H9 (cell line): ENCODE data around the gene KIF1A. TPM values are rescaled to one million over a fixed set of nuclear protein-coding genes. Genes with fewer than 3 reads are reported as not detected.

Source experiments
- DNase-seq: peaks from one replicate; pipeline ENCODE4 v3.0.0-alpha.2; 2017
- H2AFZ ChIP-seq: one replicate; pipeline ENCODE4 v1.6.1; 2013; ENCODE audit warnings: mild to moderate bottlenecking, low read length, control low read depth, moderate library complexity
- H2AK5ac ChIP-seq: 2 replicates; pipeline ENCODE4 v1.6.1; 2013; ENCODE audit warnings: low read length, control low read depth, mixed read lengths; ENCODE audit not compliant: insufficient read length
- H2BK120ac ChIP-seq: one replicate; pipeline ENCODE4 v1.6.1; 2013; ENCODE audit warnings: low read depth, mild to moderate bottlenecking, low read length, control low read depth, inconsistent platforms; ENCODE audit not compliant: poor library complexity, severe bottlenecking
- H2BK12ac ChIP-seq: 2 replicates; pipeline ENCODE4 v1.6.1; 2013; ENCODE audit warnings: low read length, control low read depth, mixed read lengths, low read depth; ENCODE audit not compliant: insufficient read length
- H2BK15ac ChIP-seq: 2 replicates; pipeline ENCODE4 v1.6.1; 2013; ENCODE audit warnings: low read depth, low read length, control low read depth
- H2BK20ac ChIP-seq: one replicate; pipeline ENCODE4 v1.6.1; 2013; ENCODE audit warnings: low read depth, mild to moderate bottlenecking, low read length, control low read depth, inconsistent platforms; ENCODE audit not compliant: poor library complexity, severe bottlenecking
- H2BK5ac ChIP-seq: 2 replicates; pipeline ENCODE4 v1.6.1; 2013; ENCODE audit warnings: low read length, control low read depth, mixed read lengths; ENCODE audit not compliant: insufficient read length
- H3K14ac ChIP-seq: 2 replicates; pipeline ENCODE4 v1.6.1; 2013; ENCODE audit warnings: low read length, control low read depth; ENCODE audit not compliant: insufficient read depth
- H3K18ac ChIP-seq: 2 replicates; pipeline ENCODE4 v1.6.1; 2013; ENCODE audit warnings: low read depth, mild to moderate bottlenecking, mixed read lengths, low read length, control low read depth; ENCODE audit not compliant: insufficient read length
- H3K23ac ChIP-seq: 2 replicates; pipeline ENCODE4 v1.6.1; 2013; ENCODE audit warnings: low read length, control low read depth, mixed read lengths, low read depth; ENCODE audit not compliant: insufficient read length
- H3K23me2 ChIP-seq: 2 replicates; pipeline ENCODE4 v1.6.1; 2013; ENCODE audit warnings: low read depth, mild to moderate bottlenecking, mixed read lengths, low read length, control low read depth; ENCODE audit not compliant: insufficient read length, poor library complexity, severe bottlenecking
- H3K27ac ChIP-seq: 2 replicates; pipeline ENCODE4 v1.5.1; 2013; ENCODE audit warnings: low read length, control low read depth, mixed read lengths, low read depth; ENCODE audit not compliant: insufficient read length
- H3K27me3 ChIP-seq: 2 replicates; pipeline ENCODE4 v1.6.1; 2013; ENCODE audit warnings: low read length, control low read depth, inconsistent platforms; ENCODE audit not compliant: insufficient read depth
- H3K4ac ChIP-seq: 2 replicates; pipeline ENCODE4 v1.6.1; 2013; ENCODE audit warnings: low read depth, mild to moderate bottlenecking, control low read depth, inconsistent platforms, low read length, moderate library complexity
- H3K4me1 ChIP-seq: 2 replicates; pipeline ENCODE4 v1.6.1; 2013; ENCODE audit warnings: low read length, control low read depth, inconsistent platforms; ENCODE audit not compliant: insufficient read depth
- H3K4me2 ChIP-seq: 2 replicates; pipeline ENCODE4 v1.6.1; 2013; ENCODE audit warnings: low read length, control low read depth, mixed read lengths; ENCODE audit not compliant: insufficient read length, insufficient read depth
- H3K56ac ChIP-seq: 2 replicates; pipeline ENCODE4 v1.6.1; 2013; ENCODE audit warnings: low read depth, mild to moderate bottlenecking, mixed read lengths, low read length, control low read depth; ENCODE audit not compliant: insufficient read length
- H3K79me1 ChIP-seq: 2 replicates; pipeline ENCODE4 v1.6.1; 2013; ENCODE audit warnings: low read depth, mild to moderate bottlenecking, moderate library complexity, low read length, control low read depth, inconsistent platforms; ENCODE audit not compliant: insufficient read depth, poor library complexity, severe bottlenecking
- H3K79me2 ChIP-seq: 2 replicates; pipeline ENCODE4 v1.6.1; 2013; ENCODE audit warnings: low read length, control low read depth, inconsistent platforms; ENCODE audit not compliant: insufficient read depth
- H3K9ac ChIP-seq: 2 replicates; pipeline ENCODE4 v1.6.1; 2013; ENCODE audit warnings: low read length, control low read depth, mixed read lengths; ENCODE audit not compliant: insufficient read length; ENCODE audit errors: extremely low read depth
- H3K9me3 ChIP-seq: one replicate; pipeline ENCODE4 v1.6.1; 2013; ENCODE audit warnings: low read depth, low read length, inconsistent platforms; ENCODE audit not compliant: control insufficient read depth
- H3T11ph ChIP-seq: one replicate; pipeline ENCODE4 v1.6.1; 2013; ENCODE audit warnings: mild to moderate bottlenecking, low read length, control low read depth, inconsistent platforms
- H4K20me1 ChIP-seq: one replicate; pipeline ENCODE4 v1.6.1; 2013; ENCODE audit not compliant: control insufficient read depth, insufficient read length, insufficient read depth
- H4K5ac ChIP-seq: 2 replicates; pipeline ENCODE4 v1.6.1; 2013; ENCODE audit warnings: low read depth, mild to moderate bottlenecking, mixed read lengths, low read length, control low read depth; ENCODE audit not compliant: insufficient read length
- H4K8ac ChIP-seq: replicated peaks from 2 replicates; pipeline ENCODE4 v1.6.1; 2013; ENCODE audit warnings: low read length, control low read depth, mixed read lengths, low read depth; ENCODE audit not compliant: insufficient read length
- H4K91ac ChIP-seq: 2 replicates; pipeline ENCODE4 v1.6.1; 2013; ENCODE audit warnings: low read depth, mild to moderate bottlenecking, moderate library complexity, mixed read lengths, low read length, control low read depth; ENCODE audit not compliant: insufficient read length
- H3K27ac Mint-ChIP-seq, 3 experiments: 2 replicates in 2 of 3; 3 replicates in 1 of 3; pipeline ENCODE4 v1.8.0; 2020 to 2021; ENCODE audit warnings: mixed read lengths in 3 of 3, mild to moderate bottlenecking in 1 of 3, moderate library complexity in 1 of 3
- H3K27me3 Mint-ChIP-seq: 2 replicates; pipeline ENCODE4 v1.8.0; 2021; ENCODE audit warnings: low read depth, mild to moderate bottlenecking, moderate library complexity, mixed read lengths
- H3K36me3 Mint-ChIP-seq, 3 experiments: 2 replicates in 2 of 3; 3 replicates in 1 of 3; pipeline ENCODE4 v1.8.0; 2020 to 2021; ENCODE audit warnings: low read depth in 3 of 3, mixed read lengths in 3 of 3; ENCODE audit not compliant: insufficient read depth in 1 of 3
- H3K4me1 Mint-ChIP-seq, 2 experiments: 2 replicates each; pipeline ENCODE4 v1.8.0; 2020; ENCODE audit warnings: mixed read lengths in 2 of 2
- H3K4me3 Mint-ChIP-seq, 2 experiments: 2 replicates in 1 of 2; 3 replicates in 1 of 2; pipeline ENCODE4 v1.8.0; 2020 to 2021; ENCODE audit warnings: mild to moderate bottlenecking in 2 of 2, mixed read lengths in 2 of 2, moderate library complexity in 1 of 2
- H3K9me3 Mint-ChIP-seq, 2 experiments: 2 replicates in 1 of 2; 3 replicates in 1 of 2; pipeline ENCODE4 v1.8.0; 2020; ENCODE audit warnings: mild to moderate bottlenecking in 2 of 2, mixed read lengths in 2 of 2, moderate library complexity in 1 of 2
- WGBS: extraction: QIAGEN DNeasy Blood & Tissue Kit; methylation state at CpG from one replicate; pipeline ENCODE4 v1.1.7; 2013; ENCODE audit warnings: missing lambda C conversion rate, low lambda C conversion rate, mixed read lengths; ENCODE audit not compliant: insufficient read length; ENCODE audit errors: extremely low coverage; 5-methylcytosine and 5-hydroxymethylcytosine counted together
- total RNA-seq: library from RNA; stranded (reverse); gene quantifications from 2 replicates; pipeline ENCODE4 v1.2.1, GENCODE V29; 2021
- TF ChIP-seq, protein P1 (sequence below): fragments of 200-600 bp; sonication (generic); conservative IDR thresholded peaks from 3 replicates; pipeline ENCODE4 v1.8.0; 2021; ENCODE audit warnings: antibody characterized with exemption, mild to moderate bottlenecking

KIF1A gene
- total RNA-seq, 1 experiment from 2014 or later = 204 TPM

DNA sequence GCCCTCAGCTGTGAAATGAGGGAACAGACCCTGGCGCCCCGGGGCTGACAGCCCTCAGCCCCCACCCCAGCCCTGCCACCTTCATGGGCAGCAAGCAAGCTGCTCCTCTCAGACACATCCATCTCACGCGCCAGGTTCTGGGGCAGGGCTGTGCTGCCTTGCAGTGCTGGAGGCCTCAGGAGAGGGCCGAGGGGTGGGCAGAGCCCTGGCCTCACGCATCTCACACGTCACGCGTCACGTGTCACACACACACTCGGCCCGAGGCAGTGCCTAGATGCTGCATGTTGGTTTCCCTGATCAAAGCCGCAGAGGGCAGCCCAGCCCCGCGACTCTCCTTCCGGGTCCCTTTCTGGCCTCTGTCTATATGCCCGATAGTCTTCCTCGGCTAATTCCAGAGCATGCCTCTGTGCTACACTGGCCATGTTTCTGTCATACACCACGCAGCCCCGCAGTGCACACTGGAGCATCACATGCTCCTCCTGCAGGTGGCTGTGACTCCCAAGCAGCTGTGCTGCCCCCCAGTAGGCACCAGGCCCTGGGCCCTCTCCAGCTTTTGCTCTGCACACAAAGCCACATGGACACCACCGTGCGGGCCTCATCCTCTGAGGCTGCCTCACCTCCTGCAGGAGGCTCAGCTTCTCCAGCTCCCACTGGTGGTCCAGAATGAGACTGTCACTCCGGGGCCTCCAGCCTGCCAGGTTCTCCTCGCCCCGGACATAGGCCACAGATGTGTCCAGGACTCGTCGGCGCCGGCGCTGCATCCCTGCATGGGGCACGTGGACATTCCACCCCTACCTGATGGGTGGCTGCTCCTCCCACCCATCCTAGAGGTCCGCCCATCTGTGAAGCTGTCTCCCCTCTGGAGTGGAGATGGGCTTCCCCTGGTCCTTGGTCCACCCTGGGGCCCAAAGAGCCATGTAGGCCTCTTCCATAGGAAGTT is 97.0 kb downstream of the KIF1A start:
- TF ChIP-seq, protein P1, sequence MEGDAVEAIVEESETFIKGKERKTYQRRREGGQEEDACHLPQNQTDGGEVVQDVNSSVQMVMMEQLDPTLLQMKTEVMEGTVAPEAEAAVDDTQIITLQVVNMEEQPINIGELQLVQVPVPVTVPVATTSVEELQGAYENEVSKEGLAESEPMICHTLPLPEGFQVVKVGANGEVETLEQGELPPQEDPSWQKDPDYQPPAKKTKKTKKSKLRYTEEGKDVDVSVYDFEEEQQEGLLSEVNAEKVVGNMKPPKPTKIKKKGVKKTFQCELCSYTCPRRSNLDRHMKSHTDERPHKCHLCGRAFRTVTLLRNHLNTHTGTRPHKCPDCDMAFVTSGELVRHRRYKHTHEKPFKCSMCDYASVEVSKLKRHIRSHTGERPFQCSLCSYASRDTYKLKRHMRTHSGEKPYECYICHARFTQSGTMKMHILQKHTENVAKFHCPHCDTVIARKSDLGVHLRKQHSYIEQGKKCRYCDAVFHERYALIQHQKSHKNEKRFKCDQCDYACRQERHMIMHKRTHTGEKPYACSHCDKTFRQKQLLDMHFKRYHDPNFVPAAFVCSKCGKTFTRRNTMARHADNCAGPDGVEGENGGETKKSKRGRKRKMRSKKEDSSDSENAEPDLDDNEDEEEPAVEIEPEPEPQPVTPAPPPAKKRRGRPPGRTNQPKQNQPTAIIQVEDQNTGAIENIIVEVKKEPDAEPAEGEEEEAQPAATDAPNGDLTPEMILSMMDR = no peak
- H2BK20ac ChIP-seq = no peak overlapping the region
- peaks cover 2% of the 10 kb centered on the region for H3K27me3 Mint-ChIP-seq
- no peak overlapping the region for H3K23ac ChIP-seq
- no peak overlapping the region for H4K8ac ChIP-seq
- no peak for DNase-seq
- no peaks in the 10 kb centered on the region for H4K20me1 ChIP-seq
- no peak overlapping the region for H3K56ac ChIP-seq
- 0 out of 7 replicates have a peak overlapping the region, but pooled peaks of 1 of the 3 experiments have one; percentile 14 for H3K27ac Mint-ChIP-seq
- no peaks in the 10 kb centered on the region for H3K23me2 ChIP-seq
- no peak overlapping the region; a peak in 1 of 5 replicates for H3K4me3 Mint-ChIP-seq
- no CpG with 5 or more reads among the region's 32 CpGs for WGBS
- no peak overlapping the region for H2BK5ac ChIP-seq
- no peak overlapping the region for H2BK120ac ChIP-seq
- H2AFZ ChIP-seq = no peak overlapping the region
- no peaks in the 10 kb centered on the region for H3K4me1 Mint-ChIP-seq
- H3K79me1 ChIP-seq = no peaks in the 10 kb centered on the region
- H2AK5ac ChIP-seq = no peak overlapping the region
- H3K18ac ChIP-seq = no peak overlapping the region
- no peak overlapping the region for H2BK15ac ChIP-seq
- H3K4me1 ChIP-seq = no peaks in the 10 kb centered on the region
- no peak overlapping the region for H3K4ac ChIP-seq
- no peak overlapping the region for H4K91ac ChIP-seq
- no peaks in the 10 kb centered on the region for H3K9me3 Mint-ChIP-seq
- H3K9ac ChIP-seq = no peak overlapping the region
- H2BK12ac ChIP-seq = no peak overlapping the region
- peaks cover 30 to 68% (median 63%) of the 10 kb centered on the region in 3 experiments for H3K36me3 Mint-ChIP-seq
- H3K27me3 ChIP-seq = no peaks in the 10 kb centered on the region
- H3K27ac ChIP-seq = no peak overlapping the region
- no peak overlapping the region for H3K4me2 ChIP-seq
- H4K5ac ChIP-seq = no peak overlapping the region
- H3K14ac ChIP-seq = no peak overlapping the region; the same call in 1 of the 2 replicates
- H3K9me3 ChIP-seq = no peaks in the 10 kb centered on the region
- H3K79me2 ChIP-seq = no peaks in the 10 kb centered on the region
- no peak overlapping the region for H3T11ph ChIP-seq
